ENCODE measurements around the gene INHBE. TPM values are rescaled to one million over a fixed set of nuclear protein-coding genes. Genes with fewer than 3 reads are reported as not detected.

INHBE gene
- total and polyA plus RNA-seq, 2 experiments from 2014 or later, result 5.6 to 29.0 TPM

DNA sequence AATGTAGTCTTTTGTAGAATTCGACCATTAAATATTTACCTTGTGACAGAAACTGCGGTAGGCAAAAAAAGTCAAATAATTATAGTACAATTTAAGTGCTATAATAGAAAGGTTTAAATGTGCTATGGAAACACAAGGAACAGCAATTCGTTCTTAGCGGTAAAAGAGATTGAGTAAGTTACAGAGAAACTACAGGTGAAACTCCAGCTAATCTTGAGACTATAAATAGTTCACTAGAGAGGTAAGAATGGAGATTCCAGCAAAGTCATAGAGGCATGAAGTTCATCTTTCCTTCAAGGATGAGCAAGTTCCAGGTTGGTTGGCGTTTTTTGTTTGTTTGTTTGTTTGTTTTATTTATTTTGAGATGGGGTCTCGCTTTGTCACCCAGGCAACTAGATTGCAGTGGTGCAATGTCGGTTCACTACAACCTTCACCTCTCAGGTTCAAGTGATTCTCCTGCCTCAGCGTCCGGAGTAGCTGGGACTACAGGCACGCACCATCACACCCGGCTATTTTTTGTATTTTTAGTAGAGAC is 23.4 kb upstream of the INHBE start:
- Histone ChIP-seq H3K9me2 (ENCODE audit: insufficient read depth) (no peaks in the 10 kb centered on the region), H3K27ac (ENCODE audit: low read depth) (peak overlapping the region; percentile 76), H3K4me1 (ENCODE audit: insufficient read depth) (peaks cover 15% of the 10 kb centered on the region; the same call in 1 of the 2 replicates), H3K4me3 (peak overlapping the region; percentile 64), H2AFZ (peak overlapping the region; percentile 43), H3K36me3 (ENCODE audit: insufficient read depth) (no peaks in the 10 kb centered on the region), H4K20me1 (replicated peaks; ENCODE audit: insufficient read depth) (no peaks in the 10 kb centered on the region), H3K27me3 (ENCODE audit: insufficient read depth) (no peaks in the 10 kb centered on the region), H3K79me2 (replicated peaks; ENCODE audit: insufficient read depth) (peaks cover 28% of the 10 kb centered on the region), H3F3A (replicated peaks; ENCODE audit: low read depth) (peaks cover 11% of the 10 kb centered on the region), H3K4me2 (peak overlapping the region; percentile 75)
- H3K27ac Mint-ChIP-seq, result peak overlapping the region; percentile 95
- DNase-seq (ENCODE audit: low spot score), result no peak
- peak overlapping the region; percentile 80 for H3K4me3 Mint-ChIP-seq
- H3K36me3 Mint-ChIP-seq (ENCODE audit: low read depth), result no peaks in the 10 kb centered on the region; the same call in 2 of the 3 replicates
- peaks cover 10% of the 10 kb centered on the region for H3K27me3 Mint-ChIP-seq (ENCODE audit: insufficient read depth, low read depth, poor library complexity)
- peaks cover 26% of the 10 kb centered on the region for H3K4me1 Mint-ChIP-seq
- ATAC-seq, result no peak
- TF ChIP-seq, protein P1, sequence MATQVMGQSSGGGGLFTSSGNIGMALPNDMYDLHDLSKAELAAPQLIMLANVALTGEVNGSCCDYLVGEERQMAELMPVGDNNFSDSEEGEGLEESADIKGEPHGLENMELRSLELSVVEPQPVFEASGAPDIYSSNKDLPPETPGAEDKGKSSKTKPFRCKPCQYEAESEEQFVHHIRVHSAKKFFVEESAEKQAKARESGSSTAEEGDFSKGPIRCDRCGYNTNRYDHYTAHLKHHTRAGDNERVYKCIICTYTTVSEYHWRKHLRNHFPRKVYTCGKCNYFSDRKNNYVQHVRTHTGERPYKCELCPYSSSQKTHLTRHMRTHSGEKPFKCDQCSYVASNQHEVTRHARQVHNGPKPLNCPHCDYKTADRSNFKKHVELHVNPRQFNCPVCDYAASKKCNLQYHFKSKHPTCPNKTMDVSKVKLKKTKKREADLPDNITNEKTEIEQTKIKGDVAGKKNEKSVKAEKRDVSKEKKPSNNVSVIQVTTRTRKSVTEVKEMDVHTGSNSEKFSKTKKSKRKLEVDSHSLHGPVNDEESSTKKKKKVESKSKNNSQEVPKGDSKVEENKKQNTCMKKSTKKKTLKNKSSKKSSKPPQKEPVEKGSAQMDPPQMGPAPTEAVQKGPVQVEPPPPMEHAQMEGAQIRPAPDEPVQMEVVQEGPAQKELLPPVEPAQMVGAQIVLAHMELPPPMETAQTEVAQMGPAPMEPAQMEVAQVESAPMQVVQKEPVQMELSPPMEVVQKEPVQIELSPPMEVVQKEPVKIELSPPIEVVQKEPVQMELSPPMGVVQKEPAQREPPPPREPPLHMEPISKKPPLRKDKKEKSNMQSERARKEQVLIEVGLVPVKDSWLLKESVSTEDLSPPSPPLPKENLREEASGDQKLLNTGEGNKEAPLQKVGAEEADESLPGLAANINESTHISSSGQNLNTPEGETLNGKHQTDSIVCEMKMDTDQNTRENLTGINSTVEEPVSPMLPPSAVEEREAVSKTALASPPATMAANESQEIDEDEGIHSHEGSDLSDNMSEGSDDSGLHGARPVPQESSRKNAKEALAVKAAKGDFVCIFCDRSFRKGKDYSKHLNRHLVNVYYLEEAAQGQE (IDR thresholded peaks at IDR 0.05; ENCODE audit: unreplicated experiment), result no peak
- no peak for TF ChIP-seq CTCF (conservative IDR thresholded peaks at IDR 0.05; ENCODE audit: low read depth in 2 of 2)
- TF ChIP-seq, protein P2, sequence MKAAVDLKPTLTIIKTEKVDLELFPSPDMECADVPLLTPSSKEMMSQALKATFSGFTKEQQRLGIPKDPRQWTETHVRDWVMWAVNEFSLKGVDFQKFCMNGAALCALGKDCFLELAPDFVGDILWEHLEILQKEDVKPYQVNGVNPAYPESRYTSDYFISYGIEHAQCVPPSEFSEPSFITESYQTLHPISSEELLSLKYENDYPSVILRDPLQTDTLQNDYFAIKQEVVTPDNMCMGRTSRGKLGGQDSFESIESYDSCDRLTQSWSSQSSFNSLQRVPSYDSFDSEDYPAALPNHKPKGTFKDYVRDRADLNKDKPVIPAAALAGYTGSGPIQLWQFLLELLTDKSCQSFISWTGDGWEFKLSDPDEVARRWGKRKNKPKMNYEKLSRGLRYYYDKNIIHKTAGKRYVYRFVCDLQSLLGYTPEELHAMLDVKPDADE (IDR thresholded peaks at IDR 0.05), result no peak
- no peak for TF ChIP-seq POLR2AphosphoS5 (IDR thresholded peaks at IDR 0.05; ENCODE audit: low read depth)
- TF ChIP-seq ZNF331 (CRISPR knock-in tag; IDR thresholded peaks at IDR 0.05; ENCODE audit: low read depth), result no peak
- TF ChIP-seq ZNF114 (CRISPR knock-in tag; IDR thresholded peaks at IDR 0.05), result no peak
- no peak for TF ChIP-seq JUNB (IDR thresholded peaks at IDR 0.05; ENCODE audit: unreplicated experiment)
- TF ChIP-seq ZNF462 (CRISPR knock-in tag; IDR thresholded peaks at IDR 0.05), result no peak
- no peak for TF ChIP-seq EZH2phosphoT487 (IDR thresholded peaks at IDR 0.05; ENCODE audit: unreplicated experiment)
- no peak for TF ChIP-seq EZH2 (IDR thresholded peaks at IDR 0.05; ENCODE audit: low read depth, unreplicated experiment)
- no peak for TF ChIP-seq STAT1 (IDR thresholded peaks at IDR 0.05; ENCODE audit: unreplicated experiment)
- no peak for TF ChIP-seq CREB1 (CRISPR knock-in tag; IDR thresholded peaks at IDR 0.05; ENCODE audit: low read depth)
- no peak for TF ChIP-seq NANOG (IDR thresholded peaks at IDR 0.05; ENCODE audit: borderline replicate concordance)
- H3K9me3 Mint-ChIP-seq, result no peaks in the 10 kb centered on the region
